Uterus (tissue), 4 donors: Measurements from ENCODE around the gene HCRTR1. TPM values are rescaled to one million over a fixed set of nuclear protein-coding genes. Genes with fewer than 3 reads are reported as not detected.

Experiments
- DNase-seq, 2 donors: peaks; one replicate each; pipeline ENCODE4 v3.0.0-alpha.2; 2019 to 2020
- H3K27ac ChIP-seq, 2 donors: fragments of 200-600 bp; sonication (generic); 1 replicate in 1 of 2; 2 replicates in 1 of 2; pipeline ENCODE4 v1.5.1; 2016 to 2018
- H3K27me3 ChIP-seq, 2 donors: fragments of 200-600 bp; sonication (generic); one replicate each; pipeline ENCODE4 v1.5.1; 2018 to 2019; ENCODE audit warnings: control low read depth in 1 of 2
- H3K36me3 ChIP-seq, 2 donors: fragments of 200-600 bp; sonication (generic); one replicate each; pipeline ENCODE4 v1.5.1; 2019; ENCODE audit warnings: control low read depth in 1 of 2
- H3K4me1 ChIP-seq, 2 donors: fragments of 200-600 bp; sonication (generic); one replicate each; pipeline ENCODE4 v1.5.1; 2018 to 2019; ENCODE audit warnings: control low read depth in 1 of 2
- H3K4me3 ChIP-seq, 2 donors: fragments of 200-600 bp; sonication (generic); 1 replicate in 1 of 2; 2 replicates in 1 of 2; pipeline ENCODE4 v1.5.1; 2018 to 2019; ENCODE audit warnings: mild to moderate bottlenecking in 1 of 2
- H3K9me3 ChIP-seq, 2 donors: fragments of 200-600 bp; sonication (generic); one replicate each; pipeline ENCODE4 v1.5.1; 2019; ENCODE audit warnings: control low read depth in 1 of 2
- CTCF ChIP-seq, 4 experiments: fragments of 200-600 bp in 2 of 4; fragments of 450-650 bp in 2 of 4; sonication (generic) in 2 of 4; IDR thresholded peaks; one replicate each; pipeline ENCODE4 v1.5.1; 2016 to 2019; ENCODE audit warnings: antibody characterized with exemption in 4 of 4, mild to moderate bottlenecking in 2 of 4, moderate library complexity in 1 of 4
- POLR2A ChIP-seq, 2 donors: fragments of 450-650 bp; IDR thresholded peaks; one replicate each; pipeline ENCODE4 v1.6.1; 2016; ENCODE audit warnings: antibody characterized with exemption in 2 of 2, mild to moderate bottlenecking in 1 of 2, moderate library complexity in 1 of 2
- intact Hi-C: fragments of 100-400 bp; cut with DNase I; formaldehyde crosslinking; loops from one replicate; pipeline ENCODE4 v1.15.1; 2023; ENCODE audit warnings: low total_unique reads
- total RNA-seq, 4 donors: library from RNA; depleted of rRNA in 3 of 4; stranded (reverse); fragments of >200 nt in 3 of 4; gene quantifications; one replicate each; pipeline versions ENCODE4 v1.1.0 to v1.2.4, GENCODE V29; 2014 to 2023
- donor health status: DM: yes; HTN: yes; CAD: no.

Gene HCRTR1
- total RNA-seq, 4 donors from 2014 or later = not detected

GRCh38 chr1:31595836-31596736 lies 21.4 kb upstream of the HCRTR1 start:
- no peaks in the 10 kb centered on the region for H3K36me3 ChIP-seq
- intact Hi-C loops = loop anchor here (5.0 kb wide), 1 partner anchor 34 kb away; no protein-coding TSS in a partner anchor
- H3K27ac ChIP-seq = no peak overlapping the region
- H3K9me3 ChIP-seq = no peaks in the 10 kb centered on the region
- H3K27me3 ChIP-seq = no peaks in the 10 kb centered on the region
- no peak for DNase-seq
- no peaks in the 10 kb centered on the region for H3K4me1 ChIP-seq
- no peak overlapping the region for H3K4me3 ChIP-seq
- TF ChIP-seq CTCF (IDR thresholded peaks at IDR 0.05) = no peak
- TF ChIP-seq POLR2A (IDR thresholded peaks at IDR 0.05) = no peak

DNA sequence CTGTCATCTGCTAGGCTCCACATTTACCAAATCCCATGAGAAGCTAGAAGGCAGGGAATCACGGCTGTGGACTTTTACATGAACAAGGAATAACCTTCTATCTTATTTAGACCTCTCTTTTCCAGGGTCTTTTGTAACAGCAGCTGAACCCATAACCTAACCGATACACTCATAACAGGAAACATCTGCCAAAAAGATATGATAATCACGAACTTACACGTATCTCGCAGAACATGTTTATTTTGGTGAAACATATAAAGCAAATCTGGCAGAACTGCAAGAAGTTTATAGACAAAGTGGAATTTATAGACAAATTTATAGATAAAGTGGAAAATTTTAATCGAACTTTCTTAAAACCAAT lies 20.8 kb upstream of the HCRTR1 start:
- Histone ChIP-seq H3K4me1 (no peaks in the 10 kb centered on the region), H3K27me3 (no peaks in the 10 kb centered on the region), H3K36me3 (no peaks in the 10 kb centered on the region), H3K4me3 (no peak overlapping the region), H3K9me3 (no peaks in the 10 kb centered on the region), H3K27ac (no peak overlapping the region)
- DNase-seq = no peak
- TF ChIP-seq POLR2A (IDR thresholded peaks at IDR 0.05) (no peak), CTCF (IDR thresholded peaks at IDR 0.05) (no peak)
- intact Hi-C loops = loop anchor here (5.0 kb wide), 1 partner anchor 34 kb away; no protein-coding TSS in a partner anchor

DNA sequence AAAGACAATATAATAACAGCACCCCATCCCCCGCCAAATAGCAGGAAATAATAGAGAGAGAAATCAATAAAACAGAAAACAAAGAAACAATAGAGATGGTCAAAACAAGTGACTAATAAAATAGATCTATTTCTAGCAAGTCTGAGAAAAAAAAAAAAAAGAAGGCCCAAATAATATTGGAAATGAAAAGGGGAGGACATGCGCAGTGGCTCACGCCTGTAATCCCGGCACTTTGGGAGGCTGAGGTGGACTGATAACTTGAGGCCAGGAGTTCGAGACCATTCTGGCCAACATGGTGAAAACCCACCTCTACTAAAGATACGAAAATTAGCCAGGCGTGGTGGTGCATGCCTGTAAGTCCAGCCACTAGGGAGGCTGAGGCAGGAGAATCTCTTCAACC lies 18.5 kb upstream of the HCRTR1 start:
- no peaks in the 10 kb centered on the region for H3K27me3 ChIP-seq
- H3K27ac ChIP-seq = no peak overlapping the region
- TF ChIP-seq POLR2A (IDR thresholded peaks at IDR 0.05) (no peak), CTCF (IDR thresholded peaks at IDR 0.05) (no peak)
- H3K9me3 ChIP-seq = no peaks in the 10 kb centered on the region
- no peak overlapping the region for H3K4me3 ChIP-seq
- H3K4me1 ChIP-seq = no peaks in the 10 kb centered on the region
- H3K36me3 ChIP-seq = no peaks in the 10 kb centered on the region
- intact Hi-C loops = loop anchor here (5.0 kb wide), 1 partner anchor 37 kb away; no protein-coding TSS in a partner anchor
- no peak for DNase-seq

DNA sequence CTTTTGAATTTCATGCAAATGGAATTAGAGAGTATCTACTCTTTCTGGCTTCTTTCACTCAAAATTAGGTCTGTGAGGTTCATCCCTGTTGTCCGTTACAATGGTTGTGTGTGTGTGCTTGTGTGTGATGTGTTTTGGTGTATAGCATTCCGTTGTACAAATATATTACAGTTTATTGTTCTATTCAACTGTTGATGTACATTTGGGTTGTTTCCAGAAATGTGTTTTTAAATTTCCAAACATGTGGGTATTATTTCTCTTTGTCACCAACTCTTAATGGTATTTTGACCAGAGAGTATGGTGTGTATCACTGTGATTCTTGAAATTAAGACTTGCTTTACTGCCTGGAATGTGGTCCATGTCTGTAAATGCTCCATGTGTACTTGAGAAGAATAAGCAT lies 16.8 kb upstream of the HCRTR1 start:
- no peak for DNase-seq
- Histone ChIP-seq H3K9me3 (no peaks in the 10 kb centered on the region), H3K27ac (no peak overlapping the region), H3K4me1 (no peaks in the 10 kb centered on the region), H3K27me3 (no peaks in the 10 kb centered on the region), H3K36me3 (no peaks in the 10 kb centered on the region), H3K4me3 (no peak overlapping the region)
- intact Hi-C loops = no loop called here
- TF ChIP-seq CTCF (IDR thresholded peaks at IDR 0.05) (no peak), POLR2A (IDR thresholded peaks at IDR 0.05) (no peak)

DNA sequence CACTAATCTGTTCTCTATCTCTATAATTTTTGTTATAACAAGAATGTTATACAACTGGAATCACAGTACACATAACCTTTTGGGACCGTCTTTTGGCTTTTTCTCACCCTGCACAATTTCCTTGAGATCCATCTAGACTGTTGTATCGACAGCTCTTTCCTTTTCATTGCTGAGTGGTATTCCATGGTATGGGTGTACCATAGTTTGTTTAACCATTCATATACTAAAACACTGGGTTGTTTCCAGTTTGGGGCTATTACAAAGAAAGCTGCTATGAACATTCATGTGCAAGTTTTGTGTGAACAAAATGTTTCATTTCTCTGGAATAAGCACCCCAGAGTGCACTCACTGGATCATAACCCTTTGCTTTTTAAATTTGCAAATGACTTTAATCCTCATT lies 15.4 kb upstream of the HCRTR1 start:
- Histone ChIP-seq H3K4me1 (no peaks in the 10 kb centered on the region), H3K4me3 (no peak overlapping the region), H3K36me3 (no peaks in the 10 kb centered on the region), H3K27ac (no peak overlapping the region), H3K9me3 (no peaks in the 10 kb centered on the region), H3K27me3 (no peaks in the 10 kb centered on the region)
- DNase-seq = no peak
- intact Hi-C loops = no loop called here
- TF ChIP-seq POLR2A (IDR thresholded peaks at IDR 0.05) (no peak), CTCF (IDR thresholded peaks at IDR 0.05) (no peak)
